ENCODE measurements around the gene NIFK.

Gene NIFK

GRCh38 chr2:121682396-121683298 lies 54.0 kb downstream of the NIFK start:
- no peak for DNase-seq (ENCODE audit: low read depth in 1 of 2, low spot score in 1 of 2)
- no peak overlapping the region for H3K4me3 ChIP-seq (replicated peaks; ENCODE audit: insufficient read depth, low read length)
- H3K27ac ChIP-seq (replicated peaks): no peak overlapping the region
- no peaks in the 10 kb centered on the region for H3K27me3 ChIP-seq (ENCODE audit: insufficient read depth, poor library complexity, severe bottlenecking)
- no peak for TF ChIP-seq CTCF (IDR thresholded peaks at IDR 0.05; ENCODE audit: insufficient read depth, low read length)
- TF ChIP-seq SPI1 (IDR thresholded peaks at IDR 0.05; ENCODE audit: borderline replicate concordance, low read depth): no peak
- no peak for TF ChIP-seq REST (IDR thresholded peaks at IDR 0.05; ENCODE audit: insufficient replicate concordance, low read depth)
- no peak for TF ChIP-seq POLR2AphosphoS5 (IDR thresholded peaks at IDR 0.05; ENCODE audit: low read depth)
- TF ChIP-seq GABPA (IDR thresholded peaks at IDR 0.05; ENCODE audit: low read depth): no peak

DNA sequence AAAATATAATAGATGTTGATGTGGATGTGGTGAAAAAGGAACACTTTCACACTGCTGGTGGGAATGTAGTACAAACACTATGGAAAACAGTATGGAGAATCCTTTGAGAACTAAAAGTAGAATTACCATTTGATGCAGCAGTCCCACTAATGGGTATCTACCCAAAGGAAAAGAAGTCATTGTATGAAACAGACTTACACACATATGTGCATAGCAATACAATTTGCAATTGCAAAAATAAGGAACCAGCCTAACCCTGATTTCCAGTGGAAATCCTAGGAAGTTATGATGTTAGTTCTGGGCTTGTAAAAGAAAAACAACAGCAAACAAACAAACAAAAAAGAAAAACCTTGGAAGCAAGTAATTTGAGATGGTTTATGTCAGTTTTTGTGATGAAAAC lies 58.8 kb downstream of the NIFK start:
- no peak for DNase-seq (ENCODE audit: low read depth in 1 of 2, low spot score in 1 of 2)
- Histone ChIP-seq H3K27ac (replicated peaks) (no peak overlapping the region), H3K4me3 (replicated peaks; ENCODE audit: insufficient read depth, low read length) (no peak overlapping the region), H3K27me3 (ENCODE audit: insufficient read depth, poor library complexity, severe bottlenecking) (no peaks in the 10 kb centered on the region)
- no peak for TF ChIP-seq GABPA (IDR thresholded peaks at IDR 0.05; ENCODE audit: low read depth)
- TF ChIP-seq CTCF (IDR thresholded peaks at IDR 0.05; ENCODE audit: insufficient read depth, low read length): no peak
- no peak for TF ChIP-seq POLR2AphosphoS5 (IDR thresholded peaks at IDR 0.05; ENCODE audit: low read depth)
- TF ChIP-seq SPI1 (IDR thresholded peaks at IDR 0.05; ENCODE audit: borderline replicate concordance, low read depth): no peak
- TF ChIP-seq REST (IDR thresholded peaks at IDR 0.05; ENCODE audit: insufficient replicate concordance, low read depth): no peak

Data from HL-60 (cell line).